IMR-90 (cell line): ENCODE results near the gene HPSE2. TPM values are rescaled to one million over a fixed set of nuclear protein-coding genes. Genes with fewer than 3 reads are reported as not detected.

ENCODE experiments used
- ATAC-seq: fragments of 200-7000 bp; cut with Tn5 transposase; 2 replicates; pipeline ENCODE4 v1.9.1; 2020; ENCODE audit warnings: low read depth, mild to moderate bottlenecking, moderate library complexity
- BruUV-seq: library from RNA; stranded (reverse); fragments of 400-500 nt; replicated peaks from 2 replicates; lab custom pipeline; 2021; lab: Mats Ljungman, UMichigan
- CTCF ChIA-PET: fragments of 300-600 bp; formaldehyde crosslinking; extraction: SDS; loops from one replicate; lab custom pipeline; 2021; ENCODE audit warnings: antibody characterized with exemption; lab: Yijun Ruan, JAX
- POLR2A ChIA-PET: fragments of 300-600 bp; sonication (Branson Sonifier 250); formaldehyde crosslinking; loops from one replicate; lab custom pipeline; 2022; ENCODE audit warnings: antibody characterized with exemption; ENCODE audit not compliant: unreplicated experiment; lab: Charles Lee
- DNase-seq: peaks from one replicate; pipeline ENCODE4 v3.0.0; 2013
- H2AFZ ChIP-seq: replicated peaks from 2 replicates; pipeline ENCODE3; 2013; ENCODE audit warnings: low read length, mild to moderate bottlenecking; ENCODE audit not compliant: poor library complexity
- H2AK5ac ChIP-seq: 2 replicates; pipeline ENCODE4 v1.6.1; 2013; ENCODE audit warnings: low read depth, low read length, inconsistent platforms
- H2AK9ac ChIP-seq: replicated peaks from 2 replicates; pipeline ENCODE3; 2013; ENCODE audit warnings: mild to moderate bottlenecking, low read depth, low read length, moderate library complexity; ENCODE audit not compliant: poor library complexity
- H2BK120ac ChIP-seq: 2 replicates; pipeline ENCODE4 v1.6.1; 2013; ENCODE audit warnings: low read depth, low read length, inconsistent platforms
- H2BK15ac ChIP-seq: 3 replicates; pipeline ENCODE4 v1.6.1; 2013; ENCODE audit warnings: low read depth, low read length, inconsistent platforms
- H2BK20ac ChIP-seq: 2 replicates; pipeline ENCODE4 v1.6.1; 2013; ENCODE audit warnings: low read depth, mild to moderate bottlenecking, inconsistent platforms, low read length, moderate library complexity
- H2BK5ac ChIP-seq: 2 replicates; pipeline ENCODE4 v1.6.1; 2013; ENCODE audit warnings: mild to moderate bottlenecking, low read depth, low read length, inconsistent platforms; ENCODE audit not compliant: poor library complexity, severe bottlenecking
- H3K14ac ChIP-seq: replicated peaks from 2 replicates; pipeline ENCODE4 v1.6.1; 2013; ENCODE audit warnings: low read depth, low read length, inconsistent platforms
- H3K18ac ChIP-seq: 2 replicates; pipeline ENCODE4 v1.6.1; 2013; ENCODE audit warnings: low read depth, low read length, control low read depth
- H3K23ac ChIP-seq: 2 replicates; pipeline ENCODE4 v1.6.1; 2013; ENCODE audit warnings: low read depth, low read length, inconsistent platforms
- H3K27ac ChIP-seq: 2 replicates; pipeline ENCODE4 v1.5.1; 2013; ENCODE audit warnings: mild to moderate bottlenecking, control low read depth, low read length; ENCODE audit not compliant: insufficient read depth
- H3K27me3 ChIP-seq: 2 replicates; pipeline ENCODE4 v1.6.1; 2013; ENCODE audit warnings: low read length; ENCODE audit not compliant: control insufficient read depth, insufficient read depth
- H3K36me3 ChIP-seq: 2 replicates; pipeline ENCODE4 v1.6.1; 2013; ENCODE audit warnings: low read length, mixed read lengths; ENCODE audit not compliant: control insufficient read depth, insufficient read depth
- H3K4ac ChIP-seq: 2 replicates; pipeline ENCODE4 v1.6.1; 2013; ENCODE audit warnings: low read depth, low read length, inconsistent platforms
- H3K4me1 ChIP-seq: 2 replicates; pipeline ENCODE4 v1.6.1; 2013; ENCODE audit warnings: low read length, mixed read lengths; ENCODE audit not compliant: control insufficient read depth, insufficient read depth
- H3K4me2 ChIP-seq: 2 replicates; pipeline ENCODE4 v1.6.1; 2013; ENCODE audit warnings: low read depth, mild to moderate bottlenecking, control low read depth, low read length, moderate library complexity
- H3K4me3 ChIP-seq: 2 replicates; pipeline ENCODE4 v1.5.1; 2013; ENCODE audit warnings: low read depth, mild to moderate bottlenecking, control low read depth, low read length, moderate library complexity; ENCODE audit not compliant: insufficient read depth
- H3K56ac ChIP-seq: 2 replicates; pipeline ENCODE4 v1.6.1; 2013; ENCODE audit warnings: low read length, inconsistent platforms; ENCODE audit not compliant: insufficient read depth; ENCODE audit errors: extremely low read depth
- H3K79me1 ChIP-seq, 2 experiments: 2 replicates each; pipeline ENCODE4 v1.6.1; 2013; ENCODE audit warnings: low read length in 2 of 2, inconsistent platforms in 1 of 2, low read depth in 1 of 2
- H3K9ac ChIP-seq: 2 replicates; pipeline ENCODE4 v1.6.1; 2013; ENCODE audit warnings: low read depth, low read length, control low read depth
- H3K9me1 ChIP-seq: 2 replicates; pipeline ENCODE4 v1.6.1; 2013; ENCODE audit warnings: low read length, inconsistent platforms; ENCODE audit not compliant: insufficient read depth
- H3K9me3 ChIP-seq: 2 replicates; pipeline ENCODE4 v1.6.1; 2013; ENCODE audit warnings: low read length; ENCODE audit not compliant: control insufficient read depth, insufficient read depth
- H4K20me1 ChIP-seq: 2 replicates; pipeline ENCODE4 v1.6.1; 2013; ENCODE audit warnings: low read length, inconsistent platforms; ENCODE audit not compliant: insufficient read depth
- H4K5ac ChIP-seq: 2 replicates; pipeline ENCODE4 v1.6.1; 2013; ENCODE audit warnings: mild to moderate bottlenecking, low read depth, low read length, control low read depth
- H4K8ac ChIP-seq, 2 experiments: 2 replicates each; pipeline ENCODE4 v1.6.1; 2013; ENCODE audit warnings: low read depth in 2 of 2, low read length in 2 of 2, control low read depth in 1 of 2, inconsistent platforms in 1 of 2
- H4K91ac ChIP-seq: 2 replicates; pipeline ENCODE4 v1.6.1; 2013; ENCODE audit warnings: low read depth, low read length, inconsistent platforms; ENCODE audit not compliant: insufficient read depth
- BHLHE40 ChIP-seq: fragments of 150-350 bp; IDR thresholded peaks from 2 replicates; pipeline ENCODE4 v1.6.1; 2016; ENCODE audit warnings: mild to moderate bottlenecking, low read depth, low read length
- CEBPB ChIP-seq: IDR thresholded peaks from 2 replicates; pipeline ENCODE4 v1.6.1; 2012; ENCODE audit warnings: low read depth, low read length, improper control_type of control experiment
- FOS ChIP-seq: fragments of 150-350 bp; IDR thresholded peaks from 2 replicates; pipeline ENCODE4 v1.6.1; 2016; ENCODE audit warnings: low read depth, low read length
- MAFK ChIP-seq: IDR thresholded peaks from 2 replicates; pipeline ENCODE4 v1.6.1; 2012; ENCODE audit warnings: low read depth, low read length, improper control_type of control experiment
- MAZ ChIP-seq: IDR thresholded peaks from 2 replicates; pipeline ENCODE4 v1.6.1; 2012; ENCODE audit warnings: low read depth, mild to moderate bottlenecking, low read length, improper control_type of control experiment, moderate library complexity, borderline replicate concordance
- POLR2A ChIP-seq: IDR thresholded peaks from 2 replicates; pipeline ENCODE4 v1.6.1; 2012; ENCODE audit warnings: mild to moderate bottlenecking, low read depth, low read length
- RCOR1 ChIP-seq: IDR thresholded peaks from 2 replicates; pipeline ENCODE4 v1.6.1; 2012; ENCODE audit warnings: mild to moderate bottlenecking, low read length, improper control_type of control experiment; ENCODE audit not compliant: insufficient replicate concordance
- RFX5 ChIP-seq: IDR thresholded peaks from 2 replicates; pipeline ENCODE4 v1.8.0; 2012; ENCODE audit warnings: low read depth, mild to moderate bottlenecking, low read length, moderate library complexity
- SMC3 ChIP-seq: fragments of 150-350 bp; IDR thresholded peaks from 2 replicates; pipeline ENCODE4 v1.6.1; 2016; ENCODE audit warnings: low read depth, mild to moderate bottlenecking, antibody characterized with exemption, low read length, moderate library complexity
- dilution Hi-C: fragments of 300-500 bp; cut with HindIII; formaldehyde crosslinking; loops from one replicate; pipeline ENCODE4 v1.14.3; 2018; ENCODE audit warnings: low sequenced_read_pairs; ENCODE audit not compliant: unreplicated experiment
- in situ Hi-C: fragments of 300-500 bp; cut with MboI; formaldehyde crosslinking; loops from 3 replicates; pipeline ENCODE4 v1.14.3; 2019; ENCODE audit warnings: low sequenced_read_pairs, inconsistent platforms, mixed read lengths
- intact Hi-C: fragments of 100-400 bp; cut with micrococcal nuclease; formaldehyde crosslinking; loops from 2 replicates; pipeline ENCODE4 v1.10.0; 2022
- polyA plus RNA-seq, 3 experiments: library from polyadenylated mRNA; depleted of rRNA; stranded (reverse); fragments of >200 nt; gene quantifications; 2 replicates each; pipeline ENCODE4 v1.2.3, GENCODE V29; 2012; ENCODE audit warnings: low replicate concordance in 1 of 3
- total RNA-seq: library from RNA; depleted of rRNA; stranded (reverse); fragments of >200 nt; gene quantifications from 2 replicates; pipeline ENCODE4 v1.2.3, GENCODE V29; 2012
- TF ChIP-seq, protein P1 (sequence below): fragments of 150-350 bp; IDR thresholded peaks from 2 replicates; pipeline ENCODE4 v1.6.1; 2017; ENCODE audit warnings: mild to moderate bottlenecking, antibody characterized with exemption, low read length, low read depth

HPSE2 gene
- total and polyA plus RNA-seq, 2 of the 4 experiments (the other 2 are of a cell fraction) = not detected

GRCh38 chr10:98920360-98920759 is 315.3 kb downstream of the HPSE2 start:
- intact Hi-C loops = no loop called here
- H2BK15ac ChIP-seq = peak overlapping the region; percentile 82; the same call in 2 of the 3 replicates
- CTCF ChIA-PET = no interaction called here
- DNase-seq = peak; percentile 4
- H3K4me1 ChIP-seq = peaks cover 9% of the 10 kb centered on the region
- peak overlapping the region; percentile 87 for H2BK120ac ChIP-seq
- BruUV-seq = no TSS peak
- no peak overlapping the region for H3K9ac ChIP-seq
- POLR2A ChIA-PET = no interaction called here
- ATAC-seq = peak; percentile 55
- in situ Hi-C loops = no loop called here
- H2AFZ ChIP-seq = no peak overlapping the region
- no peaks in the 10 kb centered on the region for H3K79me1 ChIP-seq
- no peaks in the 10 kb centered on the region for H4K20me1 ChIP-seq
- H2AK5ac ChIP-seq = peak overlapping the region; percentile 2; the same call in 1 of the 2 replicates
- peak overlapping the region; percentile 78 for H3K27ac ChIP-seq
- H2BK20ac ChIP-seq = peak overlapping the region; percentile 89
- no peak overlapping the region for H2AK9ac ChIP-seq
- no peak for TF ChIP-seq CEBPB
- TF ChIP-seq FOS = no peak
- no peak for TF ChIP-seq POLR2A
- no peak for TF ChIP-seq SMC3
- no peak for TF ChIP-seq RFX5
- no peak for TF ChIP-seq BHLHE40
- TF ChIP-seq, protein P1, sequence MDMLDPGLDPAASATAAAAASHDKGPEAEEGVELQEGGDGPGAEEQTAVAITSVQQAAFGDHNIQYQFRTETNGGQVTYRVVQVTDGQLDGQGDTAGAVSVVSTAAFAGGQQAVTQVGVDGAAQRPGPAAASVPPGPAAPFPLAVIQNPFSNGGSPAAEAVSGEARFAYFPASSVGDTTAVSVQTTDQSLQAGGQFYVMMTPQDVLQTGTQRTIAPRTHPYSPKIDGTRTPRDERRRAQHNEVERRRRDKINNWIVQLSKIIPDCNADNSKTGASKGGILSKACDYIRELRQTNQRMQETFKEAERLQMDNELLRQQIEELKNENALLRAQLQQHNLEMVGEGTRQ = no peak
- no peak for TF ChIP-seq MAZ
- TF ChIP-seq MAFK = no peak
- TF ChIP-seq RCOR1 = no peak
- peak overlapping the region; percentile 86 for H3K18ac ChIP-seq
- no peak overlapping the region for H3K4me3 ChIP-seq
- peak overlapping the region; percentile 54 for H3K4me2 ChIP-seq
- peaks cover 6% of the 10 kb centered on the region; the same call in 1 of the 2 replicates for H3K9me1 ChIP-seq
- H3K9me3 ChIP-seq = no peaks in the 10 kb centered on the region
- peak overlapping the region; percentile 44 for H4K91ac ChIP-seq
- H3K27me3 ChIP-seq = no peaks in the 10 kb centered on the region
- H3K4ac ChIP-seq = peak overlapping the region; percentile 79
- H3K14ac ChIP-seq = peak overlapping the region; percentile 22; the same call in 1 of the 2 replicates
- peak overlapping the region; percentile 52 for H4K5ac ChIP-seq
- peak overlapping the region in 1 of 2 experiments; percentile 74; a peak in 2 of 4 replicates for H4K8ac ChIP-seq
- H3K23ac ChIP-seq = peak overlapping the region; percentile 71; the same call in 1 of the 2 replicates
- no peaks in the 10 kb centered on the region for H3K36me3 ChIP-seq
- H3K56ac ChIP-seq = no peak overlapping the region
- H2BK5ac ChIP-seq = peak overlapping the region; percentile 40
- dilution Hi-C loops = no loop called here
